Prostate gland (tissue), 2 donors: ENCODE data around the gene GOT1. TPM values are rescaled to one million over a fixed set of nuclear protein-coding genes. Genes with fewer than 3 reads are reported as not detected.
A peak's percentile ranks its signal among the peaks of the same experiment; 100 is the strongest.

ENCODE experiments used
- DNase-seq: peaks from one replicate; pipeline ENCODE4 v3.0.0-alpha.2; 2019; ENCODE audit warnings: low spot score
- H3K27ac ChIP-seq, 2 donors: fragments of 200-600 bp; sonication (generic); 2 replicates each; pipeline ENCODE4 v1.5.1; 2017 to 2019
- H3K27me3 ChIP-seq: fragments of 200-600 bp; sonication (generic); replicated peaks from 2 replicates; pipeline ENCODE4 v1.5.1; 2019; ENCODE audit not compliant: insufficient read depth
- H3K36me3 ChIP-seq, 2 donors: fragments of 200-600 bp; sonication (generic); 1 replicate in 1 of 2; 2 replicates in 1 of 2; pipeline versions ENCODE4 v1.5.1 to v1.8.1; 2017 to 2019
- H3K4me1 ChIP-seq: fragments of 200-600 bp; sonication (generic); replicated peaks from 2 replicates; pipeline ENCODE4 v1.5.1; 2019
- H3K4me3 ChIP-seq, 2 donors: fragments of 200-600 bp; sonication (generic); 2 replicates each; pipeline ENCODE4 v1.5.1; 2017 to 2019
- H3K9me3 ChIP-seq: fragments of 200-600 bp; sonication (generic); 2 replicates; pipeline ENCODE4 v1.5.1; 2017
- CTCF ChIP-seq, 4 experiments: fragments of 200-600 bp in 2 of 4; fragments of 450-650 bp in 2 of 4; sonication (generic) in 2 of 4; IDR thresholded peaks; 1 replicate in 3 of 4; 2 replicates in 1 of 4; pipeline ENCODE4 v1.5.1; 2016 to 2019; ENCODE audit warnings: antibody characterized with exemption in 4 of 4, mild to moderate bottlenecking in 2 of 4, moderate library complexity in 2 of 4
- POLR2A ChIP-seq: fragments of 450-650 bp; IDR thresholded peaks from one replicate; pipeline ENCODE4 v1.6.1; 2016; ENCODE audit warnings: antibody characterized with exemption, mild to moderate bottlenecking
- POLR2AphosphoS5 ChIP-seq: sonication (generic); formaldehyde crosslinking; IDR thresholded peaks from one replicate; pipeline ENCODE4 v1.6.1; 2017; ENCODE audit warnings: antibody characterized with exemption
- WGBS: methylation state at CpG from one replicate; pipeline ENCODE4 v1.1.5; 2018; 5-methylcytosine and 5-hydroxymethylcytosine counted together
- intact Hi-C: fragments of 100-400 bp; cut with DNase I; formaldehyde crosslinking; loops from one replicate; pipeline ENCODE4 v1.14.2; 2022
- total RNA-seq, 2 donors: library from RNA; depleted of rRNA; stranded (reverse); fragments of >200 nt; gene quantifications; one replicate each; pipeline ENCODE4 v1.1.0, GENCODE V29; 2016

The GOT1 gene
- total RNA-seq, 2 donors from 2014 or later = 19.7 to 20.3 TPM

- Histone ChIP-seq H3K4me1 (no peaks in the 10 kb centered on the region), H3K4me3 (no peak overlapping the region), H3K27ac (peak overlapping the region in 1 of 2 donors; percentile 32), H3K36me3 (no peaks in the 10 kb centered on the region), H3K9me3 (no peaks in the 10 kb centered on the region), H3K27me3 (no peaks in the 10 kb centered on the region)
- TF ChIP-seq POLR2A (no peak), POLR2AphosphoS5 (peak; percentile 81)
- WGBS = 49% methylated on average over 2 of the region's 2 CpGs
- intact Hi-C loops = no loop called here
- DNase-seq = peak; percentile 64
These were observed 34.5 kb downstream of the GOT1 start for GRCh38 chr10:99395750-99396445.

GRCh38 chr10:99394761-99395386, 35.5 kb downstream of the GOT1 start:
- Histone ChIP-seq H3K27ac (peak overlapping the region in 1 of 2 donors; percentile 32), H3K9me3 (no peaks in the 10 kb centered on the region), H3K27me3 (no peaks in the 10 kb centered on the region), H3K4me1 (no peaks in the 10 kb centered on the region), H3K4me3 (no peak overlapping the region), H3K36me3 (no peaks in the 10 kb centered on the region)
- whole genome bisulfite sequencing = 56% methylated on average over 7 of the region's 7 CpGs
- TF ChIP-seq POLR2A (no peak), CTCF (IDR thresholded peaks at IDR 0.05) (no peak), POLR2AphosphoS5 (peak; percentile 45)
- intact Hi-C loops = no loop called here
- DNase-seq = peak; percentile 65

- intact Hi-C loops = no loop called here
- no peak overlapping the region for H3K27ac ChIP-seq
- H3K4me1 ChIP-seq = no peaks in the 10 kb centered on the region
- no peak overlapping the region for H3K4me3 ChIP-seq
- H3K36me3 ChIP-seq = no peaks in the 10 kb centered on the region
- DNase-seq = peak; percentile 32
- no peak for TF ChIP-seq CTCF (IDR thresholded peaks at IDR 0.05)
- TF ChIP-seq POLR2A = no peak
- peak; percentile 5 for TF ChIP-seq POLR2AphosphoS5
- H3K9me3 ChIP-seq = no peaks in the 10 kb centered on the region
- H3K27me3 ChIP-seq = no peaks in the 10 kb centered on the region
- WGBS = 42% methylated on average over 8 of the region's 8 CpGs
These were observed 36.2 kb downstream of the GOT1 start for GRCh38 chr10:99394256-99394655.

GRCh38 chr10:99393683-99394082, 36.7 kb downstream of the GOT1 start:
- intact Hi-C loops = loop anchor here (2.0 kb wide), 1 partner anchor 219 kb away; no protein-coding TSS in a partner anchor
- TF ChIP-seq CTCF (IDR thresholded peaks at IDR 0.05) (no peak), POLR2AphosphoS5 (no peak), POLR2A (no peak)
- H3K9me3 ChIP-seq = no peaks in the 10 kb centered on the region
- no peak overlapping the region for H3K4me3 ChIP-seq
- WGBS = 90% methylated on average over 5 of the region's 5 CpGs
- H3K36me3 ChIP-seq = no peaks in the 10 kb centered on the region
- H3K27me3 ChIP-seq = no peaks in the 10 kb centered on the region
- no peak overlapping the region for H3K27ac ChIP-seq
- H3K4me1 ChIP-seq = no peaks in the 10 kb centered on the region
- DNase-seq = no peak

GRCh38 chr10:99393036-99393435, 37.4 kb downstream of the GOT1 start:
- WGBS = 62% methylated on average over 2 of the region's 2 CpGs
- DNase-seq = no peak
- Histone ChIP-seq H3K9me3 (no peaks in the 10 kb centered on the region), H3K27ac (no peak overlapping the region), H3K4me1 (no peaks in the 10 kb centered on the region), H3K27me3 (no peaks in the 10 kb centered on the region), H3K36me3 (no peaks in the 10 kb centered on the region), H3K4me3 (no peak overlapping the region)
- intact Hi-C loops = loop anchor here (2.0 kb wide), 1 partner anchor 220 kb away; no protein-coding TSS in a partner anchor
- TF ChIP-seq POLR2AphosphoS5 (no peak), POLR2A (no peak), CTCF (IDR thresholded peaks at IDR 0.05) (no peak)
